IgD-negative memory B cell (primary cell): ENCODE measurements around the gene PNLIPRP1. TPM values are rescaled to one million over a fixed set of nuclear protein-coding genes. Genes with fewer than 3 reads are reported as not detected.
A peak's percentile ranks its signal among the peaks of the same experiment; 100 is the strongest.

Source experiments
- H3K27ac Mint-ChIP-seq, 3 donors: one replicate each; pipeline ENCODE4 v1.8.0; 2020 to 2022; ENCODE audit warnings: mild to moderate bottlenecking in 3 of 3, mixed read lengths in 3 of 3, moderate library complexity in 1 of 3
- H3K27me3 Mint-ChIP-seq: one replicate; pipeline ENCODE4 v1.8.0; 2021; ENCODE audit warnings: mixed read lengths
- H3K36me3 Mint-ChIP-seq: one replicate; pipeline ENCODE4 v1.8.0; 2020; ENCODE audit warnings: mild to moderate bottlenecking, mixed read lengths
- H3K4me1 Mint-ChIP-seq, 3 donors: one replicate each; pipeline ENCODE4 v1.8.0; 2020 to 2022; ENCODE audit warnings: mixed read lengths in 3 of 3, mild to moderate bottlenecking in 1 of 3
- H3K4me3 Mint-ChIP-seq, 4 donors: one replicate each; pipeline ENCODE4 v1.8.0; 2020 to 2022; ENCODE audit warnings: mild to moderate bottlenecking in 4 of 4, mixed read lengths in 4 of 4, moderate library complexity in 3 of 4
- H3K9me3 Mint-ChIP-seq, 3 donors: one replicate each; pipeline ENCODE4 v1.8.0; 2020 to 2021; ENCODE audit warnings: mixed read lengths in 3 of 3, mild to moderate bottlenecking in 1 of 3
- polyA plus RNA-seq: library from polyadenylated mRNA; unstranded; fragments of 300-500 nt; fragmentation: Illumina TruSeq; gene quantifications from one replicate; pipeline ENCODE4 v1.2.3, GENCODE V29; 2021

The PNLIPRP1 gene
- polyA plus RNA-seq, 1 donor from 2014 or later = not detected

DNA sequence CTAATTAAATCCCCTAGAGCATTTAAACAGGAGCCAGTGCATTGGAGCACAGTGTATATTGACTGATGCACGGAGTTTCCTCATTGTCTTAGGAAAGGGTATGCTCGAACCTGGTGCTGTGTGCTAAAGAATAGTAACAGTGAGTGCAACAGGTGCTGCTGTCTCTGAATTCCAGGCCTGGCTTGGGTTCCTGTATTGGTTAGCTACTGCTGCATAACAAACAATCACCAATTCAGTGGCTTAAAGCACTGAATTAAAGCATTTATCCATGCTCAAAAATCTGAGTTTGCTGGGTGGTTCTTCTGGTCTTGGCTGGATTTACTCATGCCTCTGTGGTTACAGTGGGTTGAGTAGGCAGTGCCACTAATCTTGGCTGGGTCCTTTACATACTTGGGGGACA, 1.8 kb upstream of the PNLIPRP1 start:
- Mint-ChIP-seq H3K9me3 (peaks cover 1 to 4% (median 2%) of the 10 kb centered on the region in 3 donors), H3K36me3 (no peaks in the 10 kb centered on the region), H3K27ac (no peak overlapping the region), H3K4me1 (peaks cover 0 to 2% (median 0%) of the 10 kb centered on the region in 3 donors), H3K27me3 (peaks cover 2% of the 10 kb centered on the region), H3K4me3 (no peak overlapping the region)

DNA sequence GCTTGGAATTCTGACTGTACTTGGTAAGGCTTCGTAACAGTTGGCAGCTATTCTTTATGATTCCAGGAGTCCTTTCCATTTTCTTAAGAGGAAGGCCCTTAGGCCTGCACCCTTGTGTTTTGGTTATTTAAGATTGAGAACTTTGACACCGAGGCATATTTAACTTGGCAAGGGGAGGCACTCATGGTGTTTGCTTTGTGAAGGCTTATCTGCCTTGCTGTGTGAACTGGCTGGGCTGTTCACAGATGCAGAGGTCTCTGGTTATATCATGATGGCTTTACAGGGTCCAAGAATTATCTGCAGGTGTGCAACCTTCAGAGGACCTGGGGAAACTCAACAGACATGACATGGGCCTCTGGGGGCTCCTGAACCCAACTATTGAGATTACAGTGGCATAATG, 833 bp upstream of the PNLIPRP1 start:
- Mint-ChIP-seq H3K4me3 (no peak overlapping the region), H3K36me3 (no peaks in the 10 kb centered on the region), H3K9me3 (peaks cover 1 to 4% (median 2%) of the 10 kb centered on the region in 3 donors), H3K27me3 (peaks cover 2% of the 10 kb centered on the region), H3K27ac (no peak overlapping the region), H3K4me1 (peaks cover 0 to 2% (median 0%) of the 10 kb centered on the region in 3 donors)

DNA sequence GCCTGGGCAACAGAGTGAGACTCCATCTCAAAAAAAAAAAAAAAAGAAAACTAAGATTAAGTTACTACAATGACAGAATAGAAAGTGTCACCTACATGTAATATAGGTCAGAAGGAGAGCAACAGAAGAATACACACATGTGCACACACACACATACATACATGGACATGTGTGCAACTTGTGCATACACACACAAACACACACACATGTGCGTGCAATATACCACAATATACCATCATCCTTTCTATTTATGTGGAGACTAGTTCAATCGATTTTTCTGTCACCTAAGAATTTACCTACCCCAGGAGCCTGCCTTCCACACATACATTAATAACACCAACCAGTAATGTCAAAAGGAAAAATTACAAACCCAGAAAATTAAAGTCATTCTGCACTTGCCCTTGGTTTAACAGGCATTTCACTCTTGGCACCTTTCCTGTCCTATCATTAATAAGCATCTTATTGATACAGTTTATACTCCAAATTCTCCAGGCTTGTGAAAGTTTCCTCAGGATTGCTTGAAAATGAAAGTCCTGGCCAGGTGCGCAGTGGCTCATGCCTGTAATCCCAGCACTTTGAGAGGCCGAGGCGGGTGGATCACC, 2.5 kb downstream of the PNLIPRP1 start:
- no peaks in the 10 kb centered on the region for H3K36me3 Mint-ChIP-seq
- H3K9me3 Mint-ChIP-seq = peaks cover 0 to 2% (median 2%) of the 10 kb centered on the region in 3 donors
- no peak overlapping the region for H3K4me3 Mint-ChIP-seq
- H3K27me3 Mint-ChIP-seq = peaks cover 2% of the 10 kb centered on the region
- H3K27ac Mint-ChIP-seq = no peak overlapping the region
- no peaks in the 10 kb centered on the region for H3K4me1 Mint-ChIP-seq

DNA sequence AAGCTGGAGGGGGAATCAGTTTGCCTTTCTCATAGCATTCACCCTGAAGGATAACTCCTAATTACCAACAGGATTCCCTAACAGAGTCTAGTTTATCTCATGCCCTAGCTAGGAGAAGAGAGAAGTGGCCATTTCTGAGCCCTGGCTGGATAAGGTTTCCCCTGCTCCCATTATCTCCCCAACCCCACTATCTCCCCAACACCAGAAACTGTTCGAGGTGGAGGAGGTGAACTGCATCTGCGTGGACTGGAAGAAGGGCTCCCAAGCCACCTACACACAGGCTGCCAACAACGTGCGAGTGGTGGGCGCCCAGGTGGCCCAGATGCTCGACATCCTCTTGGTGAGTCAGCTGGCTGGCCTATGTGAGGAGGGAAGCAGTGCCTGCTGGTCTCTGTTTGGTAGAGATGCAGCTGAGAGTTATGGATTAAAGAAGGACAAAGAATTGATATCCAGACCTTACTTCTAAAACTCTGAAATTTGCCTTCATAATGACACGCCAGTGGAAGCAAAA, 3.8 kb downstream of the PNLIPRP1 start:
- Mint-ChIP-seq H3K27ac (no peak overlapping the region), H3K27me3 (peaks cover 2% of the 10 kb centered on the region), H3K4me3 (no peak overlapping the region), H3K36me3 (no peaks in the 10 kb centered on the region), H3K4me1 (peaks cover 0 to 2% (median 0%) of the 10 kb centered on the region in 3 donors), H3K9me3 (peaks cover 0 to 2% (median 0%) of the 10 kb centered on the region in 3 donors)

DNA sequence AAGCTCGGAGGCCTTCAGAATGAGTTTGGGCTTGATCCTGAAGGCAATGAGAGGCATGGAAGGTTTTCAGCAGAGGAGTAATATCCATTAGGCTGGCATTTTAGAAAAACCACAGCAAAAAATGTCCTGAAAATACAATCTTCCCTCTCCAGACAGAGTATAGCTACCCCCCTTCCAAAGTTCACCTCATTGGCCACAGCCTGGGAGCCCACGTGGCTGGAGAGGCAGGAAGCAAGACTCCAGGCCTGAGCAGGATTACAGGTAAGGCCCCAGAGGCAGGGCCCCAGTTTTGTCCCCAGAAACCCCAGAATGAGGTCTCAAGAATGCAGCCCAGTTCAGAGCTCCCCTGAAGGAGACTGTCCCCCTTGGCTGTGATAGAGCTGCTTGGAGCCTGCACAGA, 5.3 kb downstream of the PNLIPRP1 start:
- peaks cover 0 to 2% (median 0%) of the 10 kb centered on the region in 3 donors for H3K4me1 Mint-ChIP-seq
- H3K27me3 Mint-ChIP-seq = no peaks in the 10 kb centered on the region
- no peak overlapping the region for H3K4me3 Mint-ChIP-seq
- peaks cover 0 to 2% (median 0%) of the 10 kb centered on the region in 3 donors for H3K9me3 Mint-ChIP-seq
- H3K36me3 Mint-ChIP-seq = no peaks in the 10 kb centered on the region
- no peak overlapping the region for H3K27ac Mint-ChIP-seq

DNA sequence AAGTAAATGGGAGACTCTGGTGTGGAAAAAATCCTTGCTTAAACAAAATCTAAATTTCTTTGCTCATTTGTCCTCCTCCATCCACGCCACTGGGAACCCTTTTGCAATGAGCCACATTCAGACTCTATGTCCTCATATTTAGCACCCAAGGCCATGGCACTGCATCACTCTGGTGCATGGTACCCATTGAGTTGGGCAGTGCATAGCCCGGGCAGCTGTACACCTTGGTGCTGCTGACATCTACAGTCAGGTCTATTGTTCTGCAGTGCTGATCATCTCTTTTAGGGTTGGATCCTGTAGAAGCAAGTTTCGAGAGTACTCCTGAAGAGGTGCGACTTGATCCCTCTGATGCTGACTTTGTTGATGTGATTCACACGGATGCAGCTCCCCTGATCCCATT, 6.8 kb downstream of the PNLIPRP1 start:
- H3K36me3 Mint-ChIP-seq = no peaks in the 10 kb centered on the region
- no peak overlapping the region for H3K4me3 Mint-ChIP-seq
- no peaks in the 10 kb centered on the region for H3K27me3 Mint-ChIP-seq
- H3K9me3 Mint-ChIP-seq = peaks cover under 1 to 5% (median 1%) of the 10 kb centered on the region in 3 donors
- H3K4me1 Mint-ChIP-seq = peaks cover 0 to 2% (median 0%) of the 10 kb centered on the region in 3 donors
- H3K27ac Mint-ChIP-seq = peak overlapping the region in 1 of 3 donors; percentile 54

DNA sequence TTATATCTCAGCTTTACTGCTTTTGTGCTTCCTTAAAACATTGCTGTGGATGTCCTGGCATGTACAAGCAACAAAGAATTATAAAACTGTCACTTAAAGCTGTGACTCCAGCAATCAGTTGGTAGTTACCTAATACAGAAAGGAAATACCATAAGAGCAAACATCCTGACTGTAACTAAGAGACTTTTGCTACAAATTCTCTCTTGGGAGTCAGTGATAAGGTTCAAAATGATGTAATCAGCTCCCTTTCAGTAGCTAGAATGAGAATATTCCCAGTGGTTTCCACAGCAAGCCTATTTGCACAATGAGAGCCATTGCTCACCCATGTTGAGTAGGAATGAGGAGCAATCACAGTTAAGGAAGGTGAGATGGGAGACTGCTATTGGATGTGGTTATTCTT, 7.6 kb downstream of the PNLIPRP1 start:
- peaks cover 2 to 6% (median 4%) of the 10 kb centered on the region in 3 donors for H3K9me3 Mint-ChIP-seq
- H3K36me3 Mint-ChIP-seq = no peaks in the 10 kb centered on the region
- H3K4me3 Mint-ChIP-seq = no peak overlapping the region
- H3K27ac Mint-ChIP-seq = no peak overlapping the region
- H3K27me3 Mint-ChIP-seq = no peaks in the 10 kb centered on the region
- peaks cover 0 to 2% (median 0%) of the 10 kb centered on the region in 3 donors for H3K4me1 Mint-ChIP-seq

DNA sequence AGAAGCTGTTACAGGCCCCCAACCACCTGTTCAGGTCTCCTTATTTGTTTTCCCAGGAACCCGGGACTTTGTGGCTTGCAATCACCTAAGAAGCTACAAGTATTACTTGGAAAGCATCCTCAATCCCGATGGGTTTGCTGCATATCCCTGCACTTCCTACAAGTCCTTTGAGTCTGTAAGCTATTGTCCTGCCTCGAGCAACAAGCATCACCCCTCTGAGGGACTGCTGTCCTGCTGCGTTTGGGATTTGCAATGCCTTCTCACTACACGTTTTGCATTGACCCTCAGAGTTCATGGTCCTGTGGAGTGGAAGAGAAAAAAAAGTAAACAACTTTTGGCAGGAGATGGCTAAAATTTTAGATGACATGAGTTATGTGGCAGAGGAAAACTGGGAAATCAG, 9.2 kb downstream of the PNLIPRP1 start:
- Mint-ChIP-seq H3K27me3 (no peaks in the 10 kb centered on the region), H3K4me3 (no peak overlapping the region), H3K36me3 (no peaks in the 10 kb centered on the region), H3K4me1 (peaks cover 0 to 2% (median 0%) of the 10 kb centered on the region in 3 donors), H3K9me3 (peaks cover 2 to 6% (median 4%) of the 10 kb centered on the region in 3 donors), H3K27ac (no peak overlapping the region)

DNA sequence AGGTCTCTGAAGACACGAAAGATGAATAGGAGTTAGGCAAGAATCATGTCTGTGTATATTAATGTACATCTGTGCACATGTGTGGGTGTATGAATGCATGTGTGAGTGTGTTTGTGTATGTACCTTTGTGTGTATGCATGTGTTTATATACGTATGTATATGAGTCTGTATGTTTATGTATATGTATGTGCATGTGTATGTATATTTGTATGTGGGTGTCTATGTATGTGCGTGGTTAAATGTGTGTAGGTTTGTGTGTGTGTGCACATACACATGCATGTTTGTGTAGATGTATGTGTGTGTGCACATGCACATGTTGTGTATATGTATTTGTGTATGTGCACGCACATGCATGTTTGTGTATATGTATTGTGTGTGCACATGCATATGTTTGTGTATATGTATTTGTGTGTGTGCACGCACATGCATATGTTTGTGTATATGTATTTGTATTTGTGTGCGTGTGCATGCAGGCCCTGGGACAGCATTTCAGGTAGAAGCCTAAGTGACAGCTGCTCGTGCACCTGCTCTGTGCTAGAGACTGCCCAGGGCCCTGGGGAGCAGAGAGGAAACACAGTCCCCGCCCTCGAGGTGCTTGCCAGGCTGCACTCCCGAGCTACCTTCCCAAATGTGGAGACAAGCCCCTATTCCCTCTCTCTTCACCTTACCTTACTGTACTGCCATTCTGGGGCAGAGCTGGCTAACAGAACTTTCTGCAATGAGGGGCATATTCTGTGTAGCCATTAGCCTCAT, 12.1 kb downstream of the PNLIPRP1 start:
- Mint-ChIP-seq H3K27ac (no peak overlapping the region), H3K4me1 (peaks cover 0 to 2% (median 0%) of the 10 kb centered on the region in 3 donors), H3K27me3 (peaks cover 8% of the 10 kb centered on the region), H3K9me3 (peaks cover 3 to 5% (median 4%) of the 10 kb centered on the region in 3 donors), H3K4me3 (no peak overlapping the region), H3K36me3 (no peaks in the 10 kb centered on the region)

DNA sequence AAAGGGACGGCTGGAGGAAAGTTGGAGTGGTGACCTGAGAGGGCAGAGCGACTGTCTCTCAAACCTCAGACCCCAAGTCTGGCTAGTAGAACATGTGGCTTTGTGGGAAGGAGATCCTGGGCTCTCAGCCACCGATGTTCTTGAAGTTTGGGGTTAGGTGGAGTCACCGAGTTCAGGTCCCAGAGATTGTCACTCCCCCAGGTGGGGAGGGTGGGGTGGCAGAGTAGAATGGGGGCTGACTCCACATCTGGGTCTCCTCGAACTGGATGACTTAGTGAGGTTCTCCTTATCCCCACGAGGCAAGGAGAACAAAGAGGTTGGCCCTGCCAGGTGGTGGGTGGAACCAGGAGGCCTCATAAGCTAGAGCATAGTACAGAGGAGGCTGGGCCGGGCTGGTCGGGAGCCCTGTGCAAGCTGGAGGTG, 15.3 kb downstream of the PNLIPRP1 start:
- Mint-ChIP-seq H3K4me3 (no peak overlapping the region), H3K4me1 (peaks cover 0 to 4% (median 0%) of the 10 kb centered on the region in 3 donors), H3K9me3 (peaks cover 4 to 5% (median 5%) of the 10 kb centered on the region in 3 donors), H3K36me3 (no peaks in the 10 kb centered on the region), H3K27me3 (peaks cover 15% of the 10 kb centered on the region), H3K27ac (no peak overlapping the region)

DNA sequence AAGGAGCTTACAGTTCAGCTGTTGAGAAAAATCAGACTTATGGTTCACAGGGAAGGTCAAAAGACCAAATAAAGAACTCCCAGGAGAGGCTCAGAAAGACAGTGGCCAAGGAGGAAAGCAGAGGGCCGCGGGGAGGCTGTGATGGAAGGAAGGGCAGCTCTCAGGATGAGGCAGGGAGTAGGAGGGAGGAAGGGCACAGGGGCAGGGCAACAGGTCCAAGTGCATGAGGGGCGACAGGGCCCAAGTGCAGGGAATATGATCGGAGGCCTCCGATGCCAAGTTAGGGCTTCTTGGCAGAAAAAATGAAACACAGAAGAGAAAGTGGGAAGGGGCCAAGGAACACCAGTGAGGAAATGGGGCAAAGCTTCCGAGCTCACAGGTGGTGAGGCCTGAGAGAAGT, 16.6 kb downstream of the PNLIPRP1 start:
- H3K4me3 Mint-ChIP-seq = no peak overlapping the region
- no peak overlapping the region for H3K27ac Mint-ChIP-seq
- peaks cover 15% of the 10 kb centered on the region for H3K27me3 Mint-ChIP-seq
- peaks cover 0 to 4% (median 0%) of the 10 kb centered on the region in 3 donors for H3K4me1 Mint-ChIP-seq
- peaks cover 4 to 7% (median 6%) of the 10 kb centered on the region in 3 donors for H3K9me3 Mint-ChIP-seq
- H3K36me3 Mint-ChIP-seq = no peaks in the 10 kb centered on the region

DNA sequence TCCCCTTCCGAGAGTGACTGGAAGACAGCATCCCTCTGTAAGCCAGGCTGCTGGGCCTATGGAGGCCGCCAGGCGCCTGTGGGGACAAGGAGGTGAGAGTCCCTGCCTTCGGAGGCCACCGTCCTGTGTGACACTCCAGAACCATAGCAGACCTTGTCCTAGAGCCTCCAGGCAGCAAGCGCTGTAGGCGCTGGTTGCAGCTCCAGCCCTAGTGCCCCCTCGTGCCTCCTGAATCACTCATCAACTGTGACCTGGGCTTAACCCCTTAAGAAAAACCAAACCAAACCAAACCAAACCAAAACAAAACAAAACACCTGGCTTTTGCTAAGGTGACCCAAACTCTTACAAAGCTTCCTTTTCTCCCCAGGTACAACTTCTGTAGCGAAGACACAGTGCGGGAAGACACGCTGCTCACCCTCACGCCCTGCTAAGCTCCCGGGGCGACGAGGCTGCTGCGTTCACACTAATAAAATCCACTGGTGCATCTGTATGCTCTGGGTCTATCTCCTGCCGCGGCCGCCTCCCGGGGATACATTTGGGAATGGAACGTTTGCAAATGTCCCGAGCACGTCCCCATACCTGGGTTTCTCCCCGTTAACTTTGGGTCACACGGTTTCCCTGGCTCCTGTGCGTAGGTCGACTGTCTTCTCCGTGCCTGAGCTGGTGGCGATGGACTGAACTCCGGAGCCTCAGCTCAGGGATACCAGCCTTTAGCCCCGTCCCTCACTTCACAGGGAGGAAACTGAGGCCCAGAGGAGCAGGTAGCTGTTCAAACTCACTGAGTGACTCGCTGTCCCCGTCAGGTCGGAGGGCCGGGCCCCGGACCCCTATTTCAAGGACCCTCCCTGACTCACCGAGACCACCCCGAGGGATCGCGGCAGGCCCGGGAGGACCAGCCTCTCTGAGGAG, 18.2 kb downstream of the PNLIPRP1 start:
- no peak overlapping the region for H3K4me3 Mint-ChIP-seq
- peaks cover 0 to 5% (median 3%) of the 10 kb centered on the region in 3 donors for H3K9me3 Mint-ChIP-seq
- peaks cover 15% of the 10 kb centered on the region for H3K27me3 Mint-ChIP-seq
- H3K4me1 Mint-ChIP-seq = peaks cover 0 to 4% (median 0%) of the 10 kb centered on the region in 3 donors
- H3K36me3 Mint-ChIP-seq = no peaks in the 10 kb centered on the region
- no peak overlapping the region for H3K27ac Mint-ChIP-seq

DNA sequence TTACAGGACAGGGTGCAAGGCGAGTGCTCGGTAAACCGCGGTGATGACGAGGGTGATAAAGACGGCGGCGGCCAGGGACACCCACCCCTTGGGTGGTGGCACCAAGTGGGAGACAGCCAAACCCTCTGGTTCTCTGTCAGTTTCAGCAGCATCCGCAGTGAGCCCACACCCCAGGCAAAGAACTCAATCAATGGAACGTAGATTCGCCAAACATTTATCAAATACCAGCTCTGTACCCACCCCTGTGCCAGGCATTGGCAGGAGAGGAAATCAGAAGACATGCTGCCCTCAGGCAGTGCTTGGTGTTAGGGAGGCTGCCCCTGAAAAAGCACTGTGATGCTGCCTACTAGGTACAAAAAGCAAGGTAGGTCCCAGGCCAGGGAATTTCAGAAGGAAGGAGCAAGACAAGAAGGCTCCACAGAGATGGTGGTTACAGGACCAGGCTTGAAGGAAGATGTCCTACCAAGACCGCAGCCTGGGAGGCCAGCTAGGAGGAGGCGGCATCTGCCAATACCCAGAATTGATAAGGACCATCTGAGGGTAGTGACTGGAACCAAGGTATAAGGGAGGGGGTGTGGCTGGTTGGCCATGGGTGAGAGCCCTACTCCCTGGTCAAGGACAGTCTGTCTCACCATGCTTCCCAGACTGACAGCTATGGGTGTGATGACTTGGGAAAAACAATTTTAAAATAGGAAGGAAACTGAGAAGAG, 19.8 kb downstream of the PNLIPRP1 start:
- no peak overlapping the region for H3K4me3 Mint-ChIP-seq
- H3K36me3 Mint-ChIP-seq = no peaks in the 10 kb centered on the region
- peaks cover 0 to 5% (median 3%) of the 10 kb centered on the region in 3 donors for H3K9me3 Mint-ChIP-seq
- H3K4me1 Mint-ChIP-seq = peaks cover 0 to 4% (median 0%) of the 10 kb centered on the region in 3 donors
- H3K27ac Mint-ChIP-seq = no peak overlapping the region
- H3K27me3 Mint-ChIP-seq = peaks cover 15% of the 10 kb centered on the region

DNA sequence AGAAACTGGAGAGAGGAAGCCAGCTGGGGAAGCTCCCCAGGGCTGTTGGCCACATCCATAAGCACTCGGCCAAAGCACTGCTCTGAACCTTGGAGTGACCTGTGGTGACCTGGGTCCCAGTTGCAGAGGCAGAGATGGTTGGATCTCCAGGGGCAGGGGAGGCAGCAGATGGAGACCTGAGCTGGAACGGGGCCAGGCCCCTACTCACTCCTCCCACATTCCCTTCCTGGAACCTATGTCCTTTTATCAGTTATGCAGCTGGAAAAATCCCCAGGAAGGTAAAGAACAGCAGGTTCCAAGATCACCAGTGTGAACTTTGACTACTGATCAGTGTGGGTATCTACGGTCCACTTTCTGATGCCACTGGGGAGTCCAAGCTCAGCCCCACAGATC, 20.4 kb downstream of the PNLIPRP1 start:
- Mint-ChIP-seq H3K27ac (no peak overlapping the region), H3K36me3 (no peaks in the 10 kb centered on the region), H3K4me3 (no peak overlapping the region)

More for the DNA sequence above, 20.4 kb downstream of the PNLIPRP1 start:
- peaks cover 0 to 5% (median 3%) of the 10 kb centered on the region in 3 donors for H3K9me3 Mint-ChIP-seq
- peaks cover 11% of the 10 kb centered on the region for H3K27me3 Mint-ChIP-seq
- H3K4me1 Mint-ChIP-seq = peaks cover 0 to 4% (median 0%) of the 10 kb centered on the region in 3 donors
